H9 (cell line): ENCODE data around the gene CRYAB. TPM values are rescaled to one million over a fixed set of nuclear protein-coding genes. Genes with fewer than 3 reads are reported as not detected.

Experiments used
- DNase-seq: peaks from one replicate; pipeline ENCODE4 v3.0.0-alpha.2; 2017
- H2AFZ ChIP-seq: one replicate; pipeline ENCODE4 v1.6.1; 2013; ENCODE audit warnings: mild to moderate bottlenecking, low read length, control low read depth, moderate library complexity
- H2AK5ac ChIP-seq: 2 replicates; pipeline ENCODE4 v1.6.1; 2013; ENCODE audit warnings: low read length, control low read depth, mixed read lengths; ENCODE audit not compliant: insufficient read length
- H2BK120ac ChIP-seq: one replicate; pipeline ENCODE4 v1.6.1; 2013; ENCODE audit warnings: low read depth, mild to moderate bottlenecking, low read length, control low read depth, inconsistent platforms; ENCODE audit not compliant: poor library complexity, severe bottlenecking
- H2BK12ac ChIP-seq: 2 replicates; pipeline ENCODE4 v1.6.1; 2013; ENCODE audit warnings: low read length, control low read depth, mixed read lengths, low read depth; ENCODE audit not compliant: insufficient read length
- H2BK15ac ChIP-seq: 2 replicates; pipeline ENCODE4 v1.6.1; 2013; ENCODE audit warnings: low read depth, low read length, control low read depth
- H2BK20ac ChIP-seq: one replicate; pipeline ENCODE4 v1.6.1; 2013; ENCODE audit warnings: low read depth, mild to moderate bottlenecking, low read length, control low read depth, inconsistent platforms; ENCODE audit not compliant: poor library complexity, severe bottlenecking
- H2BK5ac ChIP-seq: 2 replicates; pipeline ENCODE4 v1.6.1; 2013; ENCODE audit warnings: low read length, control low read depth, mixed read lengths; ENCODE audit not compliant: insufficient read length
- H3K14ac ChIP-seq: 2 replicates; pipeline ENCODE4 v1.6.1; 2013; ENCODE audit warnings: low read length, control low read depth; ENCODE audit not compliant: insufficient read depth
- H3K18ac ChIP-seq: 2 replicates; pipeline ENCODE4 v1.6.1; 2013; ENCODE audit warnings: low read depth, mild to moderate bottlenecking, mixed read lengths, low read length, control low read depth; ENCODE audit not compliant: insufficient read length
- H3K23ac ChIP-seq: 2 replicates; pipeline ENCODE4 v1.6.1; 2013; ENCODE audit warnings: low read length, control low read depth, mixed read lengths, low read depth; ENCODE audit not compliant: insufficient read length
- H3K23me2 ChIP-seq: 2 replicates; pipeline ENCODE4 v1.6.1; 2013; ENCODE audit warnings: low read depth, mild to moderate bottlenecking, mixed read lengths, low read length, control low read depth; ENCODE audit not compliant: insufficient read length, poor library complexity, severe bottlenecking
- H3K27ac ChIP-seq: 2 replicates; pipeline ENCODE4 v1.5.1; 2013; ENCODE audit warnings: low read length, control low read depth, mixed read lengths, low read depth; ENCODE audit not compliant: insufficient read length
- H3K27me3 ChIP-seq: 2 replicates; pipeline ENCODE4 v1.6.1; 2013; ENCODE audit warnings: low read length, control low read depth, inconsistent platforms; ENCODE audit not compliant: insufficient read depth
- H3K4ac ChIP-seq: 2 replicates; pipeline ENCODE4 v1.6.1; 2013; ENCODE audit warnings: low read depth, mild to moderate bottlenecking, control low read depth, inconsistent platforms, low read length, moderate library complexity
- H3K4me1 ChIP-seq: 2 replicates; pipeline ENCODE4 v1.6.1; 2013; ENCODE audit warnings: low read length, control low read depth, inconsistent platforms; ENCODE audit not compliant: insufficient read depth
- H3K4me2 ChIP-seq: 2 replicates; pipeline ENCODE4 v1.6.1; 2013; ENCODE audit warnings: low read length, control low read depth, mixed read lengths; ENCODE audit not compliant: insufficient read length, insufficient read depth
- H3K56ac ChIP-seq: 2 replicates; pipeline ENCODE4 v1.6.1; 2013; ENCODE audit warnings: low read depth, mild to moderate bottlenecking, mixed read lengths, low read length, control low read depth; ENCODE audit not compliant: insufficient read length
- H3K79me1 ChIP-seq: 2 replicates; pipeline ENCODE4 v1.6.1; 2013; ENCODE audit warnings: low read depth, mild to moderate bottlenecking, moderate library complexity, low read length, control low read depth, inconsistent platforms; ENCODE audit not compliant: insufficient read depth, poor library complexity, severe bottlenecking
- H3K79me2 ChIP-seq: 2 replicates; pipeline ENCODE4 v1.6.1; 2013; ENCODE audit warnings: low read length, control low read depth, inconsistent platforms; ENCODE audit not compliant: insufficient read depth
- H3K9ac ChIP-seq: 2 replicates; pipeline ENCODE4 v1.6.1; 2013; ENCODE audit warnings: low read length, control low read depth, mixed read lengths; ENCODE audit not compliant: insufficient read length; ENCODE audit errors: extremely low read depth
- H3K9me3 ChIP-seq: one replicate; pipeline ENCODE4 v1.6.1; 2013; ENCODE audit warnings: low read depth, low read length, inconsistent platforms; ENCODE audit not compliant: control insufficient read depth
- H3T11ph ChIP-seq: one replicate; pipeline ENCODE4 v1.6.1; 2013; ENCODE audit warnings: mild to moderate bottlenecking, low read length, control low read depth, inconsistent platforms
- H4K20me1 ChIP-seq: one replicate; pipeline ENCODE4 v1.6.1; 2013; ENCODE audit not compliant: control insufficient read depth, insufficient read length, insufficient read depth
- H4K5ac ChIP-seq: 2 replicates; pipeline ENCODE4 v1.6.1; 2013; ENCODE audit warnings: low read depth, mild to moderate bottlenecking, mixed read lengths, low read length, control low read depth; ENCODE audit not compliant: insufficient read length
- H4K8ac ChIP-seq: replicated peaks from 2 replicates; pipeline ENCODE4 v1.6.1; 2013; ENCODE audit warnings: low read length, control low read depth, mixed read lengths, low read depth; ENCODE audit not compliant: insufficient read length
- H4K91ac ChIP-seq: 2 replicates; pipeline ENCODE4 v1.6.1; 2013; ENCODE audit warnings: low read depth, mild to moderate bottlenecking, moderate library complexity, mixed read lengths, low read length, control low read depth; ENCODE audit not compliant: insufficient read length
- H3K27ac Mint-ChIP-seq, 3 experiments: 2 replicates in 2 of 3; 3 replicates in 1 of 3; pipeline ENCODE4 v1.8.0; 2020 to 2021; ENCODE audit warnings: mixed read lengths in 3 of 3, mild to moderate bottlenecking in 1 of 3, moderate library complexity in 1 of 3
- H3K27me3 Mint-ChIP-seq: 2 replicates; pipeline ENCODE4 v1.8.0; 2021; ENCODE audit warnings: low read depth, mild to moderate bottlenecking, moderate library complexity, mixed read lengths
- H3K36me3 Mint-ChIP-seq, 3 experiments: 2 replicates in 2 of 3; 3 replicates in 1 of 3; pipeline ENCODE4 v1.8.0; 2020 to 2021; ENCODE audit warnings: low read depth in 3 of 3, mixed read lengths in 3 of 3; ENCODE audit not compliant: insufficient read depth in 1 of 3
- H3K4me1 Mint-ChIP-seq, 2 experiments: 2 replicates each; pipeline ENCODE4 v1.8.0; 2020; ENCODE audit warnings: mixed read lengths in 2 of 2
- H3K4me3 Mint-ChIP-seq, 2 experiments: 2 replicates in 1 of 2; 3 replicates in 1 of 2; pipeline ENCODE4 v1.8.0; 2020 to 2021; ENCODE audit warnings: mild to moderate bottlenecking in 2 of 2, mixed read lengths in 2 of 2, moderate library complexity in 1 of 2
- H3K9me3 Mint-ChIP-seq, 2 experiments: 2 replicates in 1 of 2; 3 replicates in 1 of 2; pipeline ENCODE4 v1.8.0; 2020; ENCODE audit warnings: mild to moderate bottlenecking in 2 of 2, mixed read lengths in 2 of 2, moderate library complexity in 1 of 2
- CTCF ChIP-seq: fragments of 200-600 bp; sonication (generic); conservative IDR thresholded peaks from 3 replicates; pipeline ENCODE4 v1.8.0; 2021; ENCODE audit warnings: antibody characterized with exemption, mild to moderate bottlenecking
- WGBS: extraction: QIAGEN DNeasy Blood & Tissue Kit; methylation state at CpG from one replicate; pipeline ENCODE4 v1.1.7; 2013; ENCODE audit warnings: missing lambda C conversion rate, low lambda C conversion rate, mixed read lengths; ENCODE audit not compliant: insufficient read length; ENCODE audit errors: extremely low coverage; 5-methylcytosine and 5-hydroxymethylcytosine counted together
- total RNA-seq: library from RNA; stranded (reverse); gene quantifications from 2 replicates; pipeline ENCODE4 v1.2.1, GENCODE V29; 2021

Gene CRYAB
- total RNA-seq, 1 experiment from 2014 or later: not detected

- Histone ChIP-seq H3K14ac (no peak overlapping the region), H3K27ac (no peak overlapping the region), H3K23ac (no peak overlapping the region), H4K91ac (no peak overlapping the region), H3K9me3 (no peaks in the 10 kb centered on the region), H2BK20ac (no peak overlapping the region), H4K8ac (no peak overlapping the region), H2AFZ (no peak overlapping the region), H2BK12ac (no peak overlapping the region), H3K18ac (no peak overlapping the region), H3K27me3 (no peaks in the 10 kb centered on the region), H2BK5ac (no peak overlapping the region), H3T11ph (no peak overlapping the region), H4K5ac (no peak overlapping the region), H3K79me1 (no peaks in the 10 kb centered on the region), H2AK5ac (no peak overlapping the region), H2BK15ac (no peak overlapping the region), H2BK120ac (no peak overlapping the region), H4K20me1 (no peaks in the 10 kb centered on the region), H3K79me2 (no peaks in the 10 kb centered on the region), H3K4me2 (no peak overlapping the region), H3K23me2 (peaks cover 5% of the 10 kb centered on the region), H3K9ac (no peak overlapping the region), H3K4me1 (peaks cover 3% of the 10 kb centered on the region; the same call in 1 of the 2 replicates), H3K4ac (no peak overlapping the region), H3K56ac (no peak overlapping the region)
- no CpG with 5 or more reads among the region's 2 CpGs for WGBS
- no peaks in the 10 kb centered on the region for H3K9me3 Mint-ChIP-seq
- H3K27ac Mint-ChIP-seq: peak overlapping the region in 2 of 3 experiments; percentile 37 to 88; a peak in 3 of 7 replicates
- TF ChIP-seq CTCF: no peak
- no peak overlapping the region for H3K4me3 Mint-ChIP-seq
- peaks cover 42 to 46% of the 10 kb centered on the region in 2 experiments for H3K4me1 Mint-ChIP-seq
- no peaks in the 10 kb centered on the region for H3K27me3 Mint-ChIP-seq
- H3K36me3 Mint-ChIP-seq: no peaks in the 10 kb centered on the region
- DNase-seq: no peak
These were observed 11.2 kb upstream of the CRYAB start for GRCh38 chr11:111922803-111923202.
